HG02938 (cell line): ENCODE data around the gene CARMIL1.

Experiments used
- ATAC-seq: cut with Tn5 transposase; IDR thresholded peaks from one replicate; pipeline ENCODE4 v1.9.1; 2021; ENCODE audit warnings: mild to moderate bottlenecking, moderate library complexity; ENCODE audit not compliant: unreplicated experiment

Gene CARMIL1

DNA sequence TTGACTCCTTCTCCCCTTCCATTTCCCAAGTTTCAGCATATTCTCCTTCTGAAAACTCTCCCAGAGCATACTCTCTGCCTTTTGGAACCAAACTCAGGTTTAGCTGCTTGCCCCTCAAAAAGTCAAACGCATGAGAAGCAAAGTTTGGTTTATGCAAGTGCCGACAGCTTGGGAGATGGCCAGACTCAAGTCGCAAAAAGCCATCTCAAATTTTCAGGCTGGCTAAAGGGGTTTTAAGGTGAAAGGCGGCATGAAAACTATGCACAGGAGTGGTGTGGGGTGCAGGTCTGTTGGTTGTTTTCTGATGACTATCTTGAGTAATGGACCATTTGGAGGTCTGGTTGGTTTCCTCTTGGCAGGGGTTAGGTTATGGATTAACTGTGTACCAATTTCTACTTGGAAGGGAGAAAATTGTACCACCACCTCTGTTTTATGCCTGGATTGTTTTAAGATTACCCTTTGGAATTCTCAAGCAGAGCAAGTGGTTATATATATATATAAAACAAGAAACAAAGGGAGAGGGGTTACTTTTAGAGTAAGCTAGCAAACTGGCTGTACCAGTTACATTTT is 320.4 kb downstream of the CARMIL1 start:
- no peak for ATAC-seq

- ATAC-seq: no peak
These were observed 322.9 kb downstream of the CARMIL1 start for GRCh38 chr6:25601800-25602673.

DNA sequence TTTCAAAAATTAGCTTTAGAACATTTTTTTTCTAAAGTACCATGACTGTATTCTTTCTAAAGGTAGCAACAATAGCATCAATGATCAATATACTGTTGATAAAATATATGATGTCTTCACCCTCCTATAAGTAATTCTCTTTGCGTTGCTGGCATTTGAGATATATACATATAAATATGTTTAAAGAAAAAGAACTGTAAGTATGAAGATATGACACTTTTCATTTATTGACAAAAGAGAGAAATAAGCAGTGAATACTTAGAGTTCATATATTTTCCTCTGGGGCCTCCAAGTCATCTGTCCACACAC is 323.5 kb downstream of the CARMIL1 start:
- no peak for ATAC-seq

DNA sequence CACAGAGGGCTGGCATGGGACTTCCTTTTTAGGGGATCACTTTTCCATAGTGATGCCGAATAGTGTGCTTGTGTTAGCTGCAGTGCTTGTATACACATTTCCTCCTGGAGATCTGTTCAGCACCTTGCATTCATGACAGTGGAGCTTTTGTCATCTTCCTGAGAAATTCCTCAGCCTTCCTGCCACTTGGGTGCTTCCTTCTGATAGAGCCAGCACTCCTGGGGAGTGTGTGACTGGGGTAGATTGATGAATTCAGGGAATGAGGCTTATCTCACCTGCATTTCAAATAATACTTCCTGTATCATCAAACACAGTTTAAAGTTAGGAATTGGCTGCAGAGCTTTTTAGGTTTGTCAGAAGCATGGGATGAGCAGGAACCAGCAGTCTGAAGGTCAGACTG is 324.1 kb downstream of the CARMIL1 start:
- no peak for ATAC-seq

- no peak for ATAC-seq
These were observed 327.0 kb downstream of the CARMIL1 start for GRCh38 chr6:25606151-25606550.

DNA sequence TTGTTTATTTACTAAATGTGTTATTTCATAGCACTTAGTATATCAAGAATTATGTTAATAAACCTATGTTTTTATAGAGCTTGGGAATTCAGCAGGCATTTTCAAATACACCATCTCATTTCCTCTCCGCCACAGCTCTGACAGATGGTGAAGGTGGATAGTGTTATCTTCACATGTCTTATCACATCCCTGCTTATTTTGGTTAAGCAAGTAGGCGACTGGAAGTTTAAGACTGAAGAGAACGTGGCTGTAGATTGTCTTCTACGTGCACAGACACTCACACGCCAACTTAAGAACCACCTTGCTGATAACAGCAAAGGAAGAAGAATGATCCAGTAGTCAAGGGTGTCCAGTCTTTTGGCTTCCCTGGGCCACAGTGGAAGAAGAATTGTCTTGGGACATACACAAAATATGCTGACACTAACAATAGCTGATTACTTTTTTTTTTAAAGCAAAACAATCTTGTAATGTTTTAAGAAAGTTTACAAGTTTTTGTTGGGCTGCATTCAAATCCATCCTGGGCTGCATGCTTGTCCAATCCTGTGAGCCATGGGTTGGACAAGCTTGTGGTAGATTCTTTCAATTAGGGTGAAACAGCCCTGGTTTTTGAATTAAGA is 329.5 kb downstream of the CARMIL1 start:
- no peak for ATAC-seq

DNA sequence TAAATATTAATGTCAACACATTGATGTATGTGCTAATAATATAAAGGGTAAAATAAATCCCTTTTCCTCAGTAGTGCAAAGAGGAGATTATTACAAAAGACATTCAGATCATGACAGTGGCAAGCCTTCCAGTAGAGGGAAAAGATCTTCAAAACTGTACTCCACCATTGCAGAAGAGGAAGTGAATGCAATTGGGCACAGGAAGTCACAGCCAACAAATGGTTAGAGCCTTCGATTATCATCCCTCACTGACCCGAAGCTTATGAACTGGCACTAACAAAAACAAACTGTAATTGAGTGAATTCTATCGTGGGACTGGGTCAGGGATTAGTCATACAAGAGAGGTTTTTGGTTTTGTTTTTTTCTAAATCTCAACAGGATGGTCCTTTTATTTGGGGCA is 333.5 kb downstream of the CARMIL1 start:
- no peak for ATAC-seq

GRCh38 chr6:25613415-25613814 is 334.2 kb downstream of the CARMIL1 start:
- ATAC-seq: no peak

- ATAC-seq: no peak
These were observed 334.9 kb downstream of the CARMIL1 start for GRCh38 chr6:25614052-25614451.

DNA sequence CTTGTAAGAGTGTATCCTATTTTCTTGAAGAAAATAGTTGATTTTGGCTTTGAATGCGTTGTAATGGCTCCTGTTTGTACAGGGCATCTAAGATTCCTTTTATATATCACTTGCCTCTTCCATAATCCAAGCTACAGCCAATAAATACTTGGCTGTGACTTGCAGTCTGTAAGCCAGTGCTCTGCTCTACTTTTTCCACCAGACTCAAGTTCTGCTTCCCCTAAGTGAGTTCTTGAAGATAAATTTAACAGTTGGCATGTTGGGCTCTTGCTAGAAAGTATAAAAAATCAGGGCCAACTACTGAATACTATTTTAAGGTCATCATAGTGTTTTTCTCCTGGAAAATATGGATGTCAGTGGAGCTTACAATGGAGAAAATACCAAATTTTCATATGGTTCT is 336.3 kb downstream of the CARMIL1 start:
- no peak for ATAC-seq

GRCh38 chr6:25617997-25618396 is 338.8 kb downstream of the CARMIL1 start:
- no peak for ATAC-seq

DNA sequence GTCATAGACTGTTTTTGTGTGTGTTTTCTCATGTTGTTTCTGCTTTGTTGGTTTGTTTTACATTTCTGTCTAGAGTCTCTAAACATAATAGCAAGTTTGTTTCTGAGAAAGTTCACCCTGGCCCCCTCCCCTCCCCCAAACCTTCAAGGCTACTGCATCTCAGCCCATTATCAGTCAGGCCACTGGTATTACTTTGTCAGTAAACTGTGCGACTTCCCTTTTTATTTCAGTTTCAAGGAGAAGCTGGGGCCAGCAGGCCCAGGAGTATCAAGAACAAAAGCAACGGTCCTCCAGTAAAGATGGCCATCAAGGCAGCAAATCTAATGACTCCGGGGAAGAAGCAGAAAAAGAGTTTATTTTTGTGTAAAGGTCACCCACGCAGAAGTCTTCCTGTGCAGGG is 340.0 kb downstream of the CARMIL1 start:
- no peak for ATAC-seq

DNA sequence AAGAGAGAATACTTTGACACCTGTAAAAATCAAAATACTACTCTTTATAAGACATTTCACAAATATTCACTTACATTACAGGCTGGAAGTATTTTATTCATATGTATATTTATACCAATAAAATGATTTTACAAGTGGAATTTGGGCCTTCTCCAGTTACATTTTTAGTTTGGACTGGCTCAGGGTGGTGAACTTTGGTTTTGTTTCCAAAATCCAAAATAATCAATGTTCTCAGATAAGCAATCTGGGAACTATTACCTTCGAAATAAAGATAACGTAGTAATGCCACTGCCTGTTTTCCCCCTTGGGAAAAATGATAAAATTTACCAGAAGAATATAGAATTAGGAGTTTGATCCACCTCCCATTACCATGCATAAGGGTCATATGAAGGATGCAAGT is 341.2 kb downstream of the CARMIL1 start:
- ATAC-seq: no peak

DNA sequence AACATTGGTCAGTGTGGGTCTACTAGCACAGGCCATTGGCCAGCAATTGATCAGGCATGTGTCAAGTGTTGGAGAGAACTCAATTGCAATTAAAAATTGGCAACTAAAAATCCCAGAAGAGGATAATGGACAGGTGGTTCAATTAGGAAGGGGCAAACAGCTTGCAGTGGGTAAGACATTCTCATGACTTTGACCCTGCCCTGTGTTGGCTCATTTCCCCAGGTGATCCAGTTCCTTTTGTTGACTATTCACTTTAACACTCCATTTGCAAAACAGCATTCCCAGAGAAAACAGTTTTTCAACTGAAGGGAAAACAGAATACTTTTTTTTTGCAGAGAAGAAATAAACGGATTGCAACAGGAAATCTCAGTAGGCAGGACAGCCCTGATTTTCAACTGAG is 343.9 kb downstream of the CARMIL1 start:
- no peak for ATAC-seq

GRCh38 chr6:25623879-25624278 is 344.7 kb downstream of the CARMIL1 start:
- no peak for ATAC-seq

GRCh38 chr6:25627001-25627400 is 347.8 kb downstream of the CARMIL1 start:
- ATAC-seq: no peak

- ATAC-seq: no peak
These were observed 349.5 kb downstream of the CARMIL1 start for GRCh38 chr6:25628471-25629197.

- ATAC-seq: no peak
These were observed 350.0 kb downstream of the CARMIL1 start for GRCh38 chr6:25629198-25629576.

DNA sequence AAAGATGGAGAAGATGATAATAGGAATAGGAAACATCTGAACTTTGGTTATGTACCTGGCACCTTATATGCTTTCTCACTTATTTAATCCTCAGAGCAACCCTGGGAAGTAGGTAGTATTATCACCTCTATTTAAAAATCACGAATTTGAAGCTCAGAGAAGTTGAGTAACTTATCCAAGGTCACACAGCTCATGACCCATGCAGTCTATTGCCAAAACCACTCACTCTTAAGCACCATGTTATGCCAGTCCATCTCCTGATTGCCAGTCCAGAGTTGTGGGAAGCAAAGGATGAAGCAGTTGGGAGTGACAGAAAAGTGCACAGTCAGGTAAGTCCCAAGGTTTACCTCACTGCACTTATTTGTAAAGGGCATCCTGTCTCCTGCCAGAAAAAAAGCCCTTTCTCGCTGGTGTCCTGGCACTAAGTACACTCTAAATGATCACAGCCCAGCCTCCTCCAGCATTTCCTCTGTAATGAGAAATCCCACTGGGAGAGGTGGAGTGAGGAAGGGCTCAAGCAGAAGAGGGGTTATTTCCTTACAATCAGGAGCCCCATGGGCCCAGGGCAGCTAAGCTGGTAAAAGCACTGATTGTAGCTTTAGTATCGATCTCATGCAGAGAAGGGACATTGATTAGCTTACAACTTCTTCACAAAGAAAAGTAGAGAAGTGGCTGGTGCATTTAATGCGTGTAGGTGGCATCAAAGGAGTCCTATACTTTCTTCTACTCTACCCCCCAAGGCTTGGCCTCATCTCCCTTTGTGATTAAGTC is 351.5 kb downstream of the CARMIL1 start:
- ATAC-seq: no peak

DNA sequence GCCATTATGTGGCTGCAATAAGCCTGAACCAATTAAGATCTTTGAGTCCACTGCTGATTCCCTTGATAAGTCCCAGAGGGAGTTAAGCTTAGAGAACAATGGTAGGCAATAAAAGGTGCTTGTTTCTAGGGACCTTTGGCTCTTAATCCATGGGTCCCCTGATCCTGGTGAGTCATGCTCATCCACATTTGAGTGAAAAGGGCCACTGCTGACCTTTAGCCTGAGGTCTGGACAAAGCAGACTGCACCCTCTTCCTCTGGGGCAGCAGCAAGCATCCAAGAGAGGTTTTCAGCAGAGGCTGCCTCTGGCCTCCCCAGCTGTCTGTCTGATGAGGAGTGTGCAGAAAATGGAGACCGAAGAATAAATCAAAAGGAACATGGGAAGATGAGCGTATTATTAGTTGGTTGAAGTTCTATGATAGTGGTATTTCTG is 356.7 kb downstream of the CARMIL1 start:
- no peak for ATAC-seq

DNA sequence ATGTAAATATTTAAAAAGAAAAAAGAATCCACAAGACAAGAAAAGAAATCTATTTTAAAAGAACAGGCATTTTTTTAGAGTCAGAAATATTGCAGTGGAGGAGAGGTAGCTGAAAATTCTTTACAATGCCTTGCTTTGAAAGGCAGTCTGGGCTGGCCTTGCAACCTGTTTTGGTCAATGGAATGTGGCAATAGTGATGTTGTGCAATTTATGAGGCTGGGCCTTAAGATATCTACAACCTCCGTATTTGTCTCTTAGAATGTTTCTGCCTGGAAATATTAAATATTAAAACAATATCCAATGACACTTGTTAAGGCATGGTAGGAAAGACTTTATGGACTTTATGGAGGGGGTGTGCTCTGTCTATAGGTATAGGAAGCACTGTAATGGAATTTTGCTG is 358.0 kb downstream of the CARMIL1 start:
- no peak for ATAC-seq
